Smooth muscle cell of the brain vasculature (primary cell): Measurements from ENCODE around the gene ACVR2B.

Experiments
- DNase-seq: peaks from one replicate; pipeline ENCODE4 v3.0.0-alpha.2; 2012; ENCODE audit warnings: low read depth, low spot score

ACVR2B gene

DNA sequence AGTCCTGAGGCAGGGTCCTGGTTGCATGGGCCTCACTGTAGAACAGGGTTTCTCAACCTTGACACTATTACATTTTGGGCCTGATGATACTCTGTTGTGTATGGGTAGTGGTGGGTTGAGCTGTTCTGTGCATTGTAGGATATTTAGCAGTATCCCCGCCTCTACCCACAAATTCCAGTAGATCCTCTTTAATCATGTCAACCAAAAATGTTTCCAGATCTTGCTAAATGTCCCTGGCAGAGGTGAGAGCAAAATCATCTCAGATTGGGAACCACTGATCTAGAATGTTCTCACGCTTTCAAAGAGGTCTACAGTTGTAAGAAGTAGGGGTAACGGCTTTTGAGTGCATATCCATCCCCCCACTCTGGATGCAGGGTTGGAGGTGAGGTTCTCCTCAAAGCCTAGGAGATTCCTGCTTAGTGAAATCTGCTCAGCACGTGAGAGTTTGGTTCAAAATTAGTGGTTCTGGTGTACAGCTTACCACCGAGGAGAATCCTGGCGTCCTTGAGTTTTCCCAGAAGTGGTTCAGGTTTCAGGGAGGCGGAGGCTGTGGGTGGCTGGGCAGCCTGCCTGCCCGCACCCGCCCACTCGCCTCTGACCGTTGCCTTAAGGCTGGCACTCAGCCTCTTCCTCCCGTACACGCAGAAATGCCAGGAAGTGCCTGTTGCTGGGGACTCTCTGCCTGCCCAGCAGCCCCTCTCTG lies 5.3 kb downstream of the ACVR2B start:
- no peak for DNase-seq

GRCh38 chr3:38459499-38460048 lies 5.9 kb downstream of the ACVR2B start:
- no peak for DNase-seq

DNA sequence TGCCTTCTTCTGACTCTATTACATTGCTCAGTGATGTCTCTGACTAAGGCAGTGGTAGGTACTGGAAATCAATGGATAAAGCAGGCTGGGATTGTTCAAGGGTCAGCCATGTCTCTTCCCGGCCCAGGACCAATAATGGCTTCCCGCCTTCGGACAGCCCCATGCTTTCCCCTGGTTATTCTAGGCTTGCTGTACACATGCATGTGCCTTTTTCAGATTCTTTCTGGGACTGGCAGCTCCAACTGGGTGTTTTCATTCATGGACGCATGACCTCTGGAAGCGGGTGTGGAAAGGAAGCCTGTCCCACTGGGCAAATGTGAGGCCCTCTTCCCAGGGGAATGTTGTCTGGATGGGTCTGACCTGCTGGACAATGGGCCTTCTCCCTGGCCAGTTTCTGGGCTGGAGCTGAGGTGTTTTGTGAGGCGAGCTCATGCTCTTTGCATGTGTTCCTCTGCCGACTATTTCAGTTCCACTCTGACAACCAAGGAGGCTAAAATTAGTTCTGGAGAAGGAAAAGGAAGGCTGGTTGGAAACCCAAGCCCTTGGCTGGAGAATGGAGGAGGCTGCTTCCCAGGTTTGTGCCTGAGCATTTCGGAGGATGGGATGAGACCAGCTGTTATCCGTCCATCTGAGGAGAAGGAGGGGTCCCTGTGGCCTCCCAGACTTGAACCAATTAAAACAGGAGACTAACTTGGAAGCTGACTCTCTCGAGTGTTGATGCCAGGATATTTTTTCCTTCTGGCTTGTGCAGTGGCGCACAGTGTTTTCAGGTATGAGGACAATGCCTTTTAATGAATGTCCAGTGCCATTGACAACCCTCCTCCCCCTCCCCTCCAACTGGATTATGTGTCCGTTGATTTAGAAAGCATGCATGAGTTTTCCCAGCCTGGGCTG lies 6.9 kb downstream of the ACVR2B start:
- DNase-seq, result no peak

GRCh38 chr3:38465588-38466154 lies 12.0 kb downstream of the ACVR2B start:
- DNase-seq, result no peak

- no peak for DNase-seq
Observed at GRCh38 chr3:38468765-38469164, 15.1 kb downstream of the ACVR2B start.

DNA sequence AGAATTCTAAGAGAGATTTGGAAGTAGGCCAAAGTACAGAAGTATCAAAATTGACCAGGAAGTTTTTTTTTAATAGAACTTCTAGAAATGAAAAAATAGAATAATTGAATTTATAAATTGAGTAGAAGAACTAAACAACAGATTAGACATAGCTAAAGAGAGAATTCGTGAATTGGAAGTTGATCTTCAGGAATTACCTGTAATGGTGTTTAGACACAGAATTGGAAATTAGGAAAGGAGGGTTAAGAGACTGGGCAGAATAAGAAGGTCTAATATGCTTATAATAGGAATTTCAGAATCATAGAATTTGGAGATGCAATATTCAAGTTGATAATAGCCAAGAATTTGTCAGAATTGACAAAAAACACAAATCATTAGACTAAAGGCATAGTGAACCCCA lies 16.2 kb downstream of the ACVR2B start:
- no peak for DNase-seq

DNA sequence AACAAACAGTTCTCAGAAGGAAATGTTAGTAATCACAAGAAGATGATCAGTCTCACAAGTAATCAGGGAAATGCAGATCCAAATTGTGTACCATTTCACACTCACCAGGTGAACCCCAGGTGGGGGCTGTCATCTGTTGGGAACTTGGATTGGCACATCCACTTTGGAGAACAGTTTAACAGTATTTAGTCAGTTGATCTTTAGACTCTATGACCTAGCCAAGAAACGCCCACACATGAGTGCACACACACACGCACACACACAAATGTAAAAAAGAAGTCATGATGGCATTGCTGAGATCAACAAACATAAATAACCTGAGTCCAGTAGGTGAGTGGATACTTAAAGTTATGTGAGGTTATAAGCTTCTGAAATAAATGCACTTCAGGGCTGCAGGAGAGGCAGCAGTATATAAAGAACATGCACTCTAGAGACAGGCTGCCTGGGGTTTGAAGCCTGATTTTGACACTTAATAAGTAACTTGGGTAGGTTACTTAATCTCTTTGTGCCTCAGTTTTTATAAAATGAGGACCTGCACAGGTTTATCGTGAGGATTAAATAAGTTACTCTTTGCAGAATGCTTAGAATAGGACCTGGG lies 17.7 kb downstream of the ACVR2B start:
- DNase-seq, result no peak

DNA sequence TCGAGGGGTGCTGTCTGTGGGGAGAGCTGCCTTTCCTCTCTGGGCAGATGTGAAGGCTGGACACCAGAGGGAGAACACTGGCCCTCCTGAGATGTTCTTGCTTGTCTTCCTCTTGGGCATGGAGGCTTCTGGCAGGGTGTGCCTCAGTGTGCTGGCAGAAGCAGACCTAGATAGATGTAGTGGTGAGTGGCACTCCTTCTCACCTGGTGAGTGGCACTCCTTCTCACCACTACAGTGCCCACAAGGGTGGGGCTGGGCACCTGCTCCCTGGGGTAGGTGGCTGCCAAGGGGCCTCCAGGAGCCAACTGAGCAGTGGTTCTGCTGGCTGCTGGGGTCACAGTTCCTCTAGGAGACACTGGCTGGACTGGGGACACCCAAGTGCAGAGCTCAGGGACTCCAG lies 18.7 kb downstream of the ACVR2B start:
- DNase-seq, result no peak

- DNase-seq, result no peak
Observed at GRCh38 chr3:38473229-38473628, 19.5 kb downstream of the ACVR2B start.

GRCh38 chr3:38474928-38475605 lies 21.4 kb downstream of the ACVR2B start:
- DNase-seq, result no peak

DNA sequence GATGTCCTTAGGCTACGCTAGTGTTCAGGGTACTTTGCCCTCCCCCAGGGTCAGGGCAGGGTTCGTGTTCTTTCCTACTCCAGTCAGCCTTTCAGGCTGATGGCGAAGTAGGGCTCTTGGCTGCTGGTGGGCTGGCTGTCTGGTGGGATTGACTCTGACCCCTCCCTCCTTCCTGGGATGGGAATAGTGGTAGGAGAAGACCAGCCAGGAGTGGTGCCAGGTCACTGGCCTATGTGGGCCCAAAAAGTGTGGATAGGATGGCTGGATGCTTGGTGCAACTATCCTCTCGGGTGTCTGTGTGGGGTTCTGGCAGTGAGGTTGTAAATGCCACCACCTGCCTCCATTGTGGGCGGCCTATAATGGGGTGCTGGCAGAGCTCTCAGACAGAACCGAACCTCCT lies 22.0 kb downstream of the ACVR2B start:
- DNase-seq, result no peak

DNA sequence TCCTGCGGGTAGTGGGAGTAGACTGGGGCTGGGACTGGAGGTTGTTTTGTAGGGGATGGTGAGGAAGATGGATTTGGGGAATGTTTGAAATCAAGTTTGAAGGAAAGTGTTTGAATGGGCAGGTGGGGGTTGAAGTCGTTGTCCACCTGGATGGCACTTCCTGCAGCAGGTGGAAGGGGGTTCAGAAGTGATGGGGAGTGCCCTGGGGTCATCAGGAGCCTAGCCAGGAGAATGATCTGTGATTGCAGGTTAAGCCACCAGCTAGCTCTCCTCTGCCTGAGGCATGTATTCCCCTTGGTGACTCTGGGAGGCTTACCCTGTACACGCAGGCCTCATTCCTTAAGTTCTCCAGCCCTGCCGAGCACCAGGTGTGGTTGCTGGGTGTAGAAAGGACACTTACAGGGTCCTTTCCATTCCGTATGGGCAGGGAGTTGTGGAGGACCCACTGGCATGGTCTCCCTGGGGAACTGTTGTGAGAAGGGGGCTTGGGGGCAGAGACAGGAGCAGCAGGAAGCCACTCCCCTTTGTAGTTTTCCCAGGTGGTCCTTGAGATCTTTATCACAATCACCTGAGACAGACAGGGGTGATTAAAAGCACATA lies 22.6 kb downstream of the ACVR2B start:
- DNase-seq, result no peak

DNA sequence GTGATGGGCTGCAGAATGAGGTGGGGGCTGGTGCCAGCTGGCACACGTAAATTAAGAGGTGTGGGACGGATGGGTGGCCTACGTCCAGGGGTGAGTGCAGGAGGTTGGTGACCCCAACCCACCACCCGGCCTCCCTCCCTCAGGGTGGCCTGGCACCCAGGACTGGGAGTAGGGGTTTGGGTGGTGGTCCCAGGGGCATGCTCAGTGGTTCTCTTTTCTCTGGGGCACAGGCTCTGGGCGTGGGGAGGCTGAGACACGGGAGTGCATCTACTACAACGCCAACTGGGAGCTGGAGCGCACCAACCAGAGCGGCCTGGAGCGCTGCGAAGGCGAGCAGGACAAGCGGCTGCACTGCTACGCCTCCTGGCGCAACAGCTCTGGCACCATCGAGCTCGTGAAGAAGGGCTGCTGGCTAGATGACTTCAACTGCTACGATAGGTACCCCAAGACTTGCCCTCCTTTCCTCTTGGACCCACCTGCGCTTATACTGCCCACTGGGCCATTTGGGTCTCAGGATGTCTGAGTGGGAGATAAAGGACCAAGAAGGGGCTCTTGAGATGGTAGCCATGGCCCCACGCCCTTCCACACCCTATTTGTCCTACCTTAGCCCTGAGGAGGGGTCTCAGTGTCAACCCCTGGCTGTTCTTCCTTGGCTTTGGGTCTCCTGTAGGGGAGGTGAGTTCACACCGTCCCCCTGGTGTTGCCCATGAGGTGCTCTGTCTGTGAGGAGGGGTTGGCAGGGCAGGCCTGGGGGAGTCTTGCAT lies 23.5 kb downstream of the ACVR2B start:
- DNase-seq, result no peak

DNA sequence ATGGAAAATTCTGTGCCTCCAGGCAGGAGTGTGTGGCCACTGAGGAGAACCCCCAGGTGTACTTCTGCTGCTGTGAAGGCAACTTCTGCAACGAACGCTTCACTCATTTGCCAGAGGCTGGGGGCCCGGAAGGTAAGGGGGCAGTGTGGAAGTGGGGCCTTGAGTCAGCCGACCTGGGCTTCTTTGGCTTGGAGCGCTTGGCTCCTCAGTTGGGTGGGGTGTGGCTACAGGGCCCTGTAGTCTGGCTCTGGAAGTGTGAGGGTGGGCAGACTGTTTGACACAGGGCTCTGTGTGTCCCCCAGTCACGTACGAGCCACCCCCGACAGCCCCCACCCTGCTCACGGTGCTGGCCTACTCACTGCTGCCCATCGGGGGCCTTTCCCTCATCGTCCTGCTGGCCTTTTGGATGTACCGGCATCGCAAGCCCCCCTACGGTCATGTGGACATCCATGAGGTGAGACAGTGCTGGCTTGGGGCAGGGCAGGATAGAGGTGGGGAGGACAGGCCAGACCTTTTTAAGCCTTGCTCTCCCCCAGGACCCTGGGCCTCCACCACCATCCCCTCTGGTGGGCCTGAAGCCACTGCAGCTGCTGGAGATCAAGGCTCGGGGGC lies 24.3 kb downstream of the ACVR2B start:
- no peak for DNase-seq

- no peak for DNase-seq
Observed at GRCh38 chr3:38478901-38479300, 25.2 kb downstream of the ACVR2B start.

GRCh38 chr3:38479431-38480092 lies 25.9 kb downstream of the ACVR2B start:
- DNase-seq, result no peak

DNA sequence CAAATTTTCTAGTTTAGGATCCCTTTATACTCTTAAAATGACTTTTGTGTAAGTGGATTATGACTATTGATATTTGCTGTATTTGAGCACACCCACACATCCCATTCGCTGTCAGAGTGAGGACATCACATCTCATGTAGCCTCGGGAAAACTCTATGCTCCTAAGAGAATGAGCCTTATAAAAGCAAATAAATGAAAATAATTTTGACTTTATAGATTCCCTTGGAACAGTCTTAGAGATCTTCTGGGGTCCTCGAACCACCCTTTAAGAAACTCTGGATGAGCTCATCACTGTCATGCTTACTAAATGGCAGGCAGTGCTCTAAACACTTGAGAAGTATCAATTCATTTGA lies 26.4 kb downstream of the ACVR2B start:
- DNase-seq, result no peak

DNA sequence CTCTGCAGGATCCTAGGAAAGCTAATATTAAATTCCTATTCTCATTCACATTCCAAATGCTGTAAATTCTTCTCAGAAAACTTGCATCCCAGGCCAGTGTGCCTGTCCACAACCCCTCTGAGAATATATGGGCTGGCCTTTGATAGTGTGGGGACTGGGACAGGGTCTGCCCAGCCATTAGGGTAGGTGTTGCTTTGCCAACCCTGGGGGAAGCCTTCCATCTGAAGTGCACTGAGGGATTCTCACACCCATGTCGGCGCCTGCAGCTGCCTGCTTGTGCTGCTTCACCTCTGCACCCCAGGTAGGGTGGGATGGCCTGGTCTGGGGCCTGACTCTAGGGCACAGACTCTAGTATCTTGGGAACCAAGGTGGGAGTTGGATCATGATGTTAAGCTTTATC lies 27.2 kb downstream of the ACVR2B start:
- no peak for DNase-seq

DNA sequence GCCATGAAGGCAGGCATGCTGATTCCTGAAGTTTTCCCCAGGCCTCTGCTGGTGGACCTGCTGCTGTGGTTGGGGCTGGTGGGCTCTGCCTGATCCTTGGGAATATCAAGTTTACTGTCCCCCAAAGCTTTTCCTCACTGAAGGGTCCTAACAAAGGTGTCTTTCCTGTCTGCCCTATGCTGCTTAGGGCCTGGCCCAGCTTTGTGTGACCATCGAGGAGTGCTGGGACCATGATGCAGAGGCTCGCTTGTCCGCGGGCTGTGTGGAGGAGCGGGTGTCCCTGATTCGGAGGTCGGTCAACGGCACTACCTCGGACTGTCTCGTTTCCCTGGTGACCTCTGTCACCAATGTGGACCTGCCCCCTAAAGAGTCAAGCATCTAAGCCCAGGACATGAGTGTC lies 29.3 kb downstream of the ACVR2B start:
- DNase-seq, result no peak
